Neural progenitor cell (in vitro differentiated cells): ENCODE measurements around the gene PACRG. TPM values are rescaled to one million over a fixed set of nuclear protein-coding genes. Genes with fewer than 3 reads are reported as not detected.

ENCODE experiments used
- DNase-seq: peaks from one replicate; pipeline ENCODE4 v3.0.0-alpha.2; 2016; ENCODE audit warnings: low spot score
- H2AFZ ChIP-seq: fragments of 200-600 bp; sonication (generic); replicated peaks from 2 replicates; pipeline ENCODE4 v1.6.1; 2016; ENCODE audit warnings: antibody characterized with exemption
- H3F3A ChIP-seq: fragments of 200-600 bp; sonication (generic); 2 replicates; pipeline ENCODE4 v1.6.1; 2016; ENCODE audit warnings: antibody characterized with exemption, low read depth
- H3K27ac ChIP-seq: fragments of 200-600 bp; sonication (generic); 2 replicates; pipeline ENCODE4 v1.5.1; 2016; ENCODE audit warnings: mild to moderate bottlenecking
- H3K27me3 ChIP-seq: fragments of 200-600 bp; sonication (generic); 2 replicates; pipeline ENCODE4 v1.6.1; 2016; ENCODE audit warnings: mild to moderate bottlenecking, moderate library complexity
- H3K36me3 ChIP-seq: fragments of 200-600 bp; sonication (generic); 2 replicates; pipeline ENCODE4 v1.5.1; 2016
- H3K4me1 ChIP-seq: fragments of 200-600 bp; sonication (generic); 2 replicates; pipeline ENCODE4 v1.6.1; 2016; ENCODE audit warnings: mixed run types
- H3K4me2 ChIP-seq: fragments of 200-600 bp; sonication (generic); 2 replicates; pipeline ENCODE4 v1.6.1; 2016
- H3K4me3 ChIP-seq: fragments of 200-600 bp; sonication (generic); 2 replicates; pipeline ENCODE4 v1.5.1; 2016
- H3K79me2 ChIP-seq: fragments of 200-600 bp; sonication (generic); 2 replicates; pipeline ENCODE4 v1.6.1; 2016; ENCODE audit warnings: low read depth
- H3K9ac ChIP-seq: fragments of 200-600 bp; sonication (generic); 2 replicates; pipeline ENCODE4 v1.6.1; 2016
- H3K9me3 ChIP-seq: fragments of 200-600 bp; sonication (generic); 2 replicates; pipeline ENCODE4 v1.5.1; 2016; ENCODE audit warnings: low read depth
- H4K20me1 ChIP-seq: fragments of 200-600 bp; sonication (generic); 2 replicates; pipeline ENCODE4 v1.6.1; 2016; ENCODE audit warnings: low read depth
- H3K27ac Mint-ChIP-seq: 3 replicates; pipeline ENCODE4 v1.8.0; 2021; ENCODE audit warnings: mixed read lengths
- H3K27me3 Mint-ChIP-seq: 2 replicates; pipeline ENCODE4 v1.8.0; 2022; ENCODE audit warnings: low read depth, mild to moderate bottlenecking, inconsistent platforms, moderate library complexity, mixed read lengths; ENCODE audit not compliant: insufficient read depth
- H3K36me3 Mint-ChIP-seq: 3 replicates; pipeline ENCODE4 v1.8.0; 2021; ENCODE audit warnings: mixed read lengths
- H3K4me1 Mint-ChIP-seq: 3 replicates; pipeline ENCODE4 v1.8.0; 2021; ENCODE audit warnings: mixed read lengths
- H3K4me3 Mint-ChIP-seq: 3 replicates; pipeline ENCODE4 v1.8.0; 2021; ENCODE audit warnings: mild to moderate bottlenecking, moderate library complexity, mixed read lengths
- H3K9me3 Mint-ChIP-seq: 3 replicates; pipeline ENCODE4 v1.8.0; 2020; ENCODE audit warnings: mixed read lengths
- CTCF ChIP-seq: fragments of 200-600 bp; sonication (generic); IDR thresholded peaks from 2 replicates; pipeline ENCODE4 v1.5.1; 2017; ENCODE audit warnings: antibody characterized with exemption, mild to moderate bottlenecking
- EZH2 ChIP-seq: fragments of 200-600 bp; sonication (generic); IDR thresholded peaks from 2 replicates; pipeline ENCODE4 v1.6.1; 2017; ENCODE audit warnings: antibody characterized with exemption, mild to moderate bottlenecking, moderate library complexity
- EZH2phosphoT487 ChIP-seq: fragments of 200-600 bp; sonication (generic); IDR thresholded peaks from 2 replicates; pipeline ENCODE4 v1.6.1; 2017; ENCODE audit warnings: antibody characterized with exemption
- total RNA-seq: library from RNA; depleted of rRNA; stranded (reverse); fragments of >200 nt; gene quantifications from 2 replicates; pipeline ENCODE4 v1.2.3, GENCODE V29; 2015; ENCODE audit warnings: low replicate concordance

Gene PACRG
- total RNA-seq, 1 donor from 2014 or later: 0.30 TPM

DNA sequence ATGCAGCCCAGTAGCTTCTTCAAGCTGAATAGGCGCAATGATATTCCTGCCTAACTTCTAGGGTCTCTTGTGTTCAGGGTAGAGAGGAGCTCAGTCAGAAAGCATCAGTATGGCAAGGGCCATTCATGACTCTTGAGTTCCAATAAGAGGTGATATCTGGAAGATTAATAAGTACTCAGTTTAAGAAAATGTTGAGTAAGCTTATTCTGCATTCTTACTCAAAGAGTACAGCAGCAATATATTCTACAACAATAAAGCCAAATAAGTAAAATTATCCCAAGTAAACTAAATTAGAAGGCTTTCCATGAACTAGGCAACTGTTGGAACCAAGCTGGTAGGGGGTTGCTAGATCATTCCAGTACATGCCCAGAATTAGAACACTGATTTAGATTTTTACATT, 303.2 kb downstream of the PACRG start:
- peaks cover 20% of the 10 kb centered on the region for H3K9me3 Mint-ChIP-seq
- no peak overlapping the region for H3K4me3 ChIP-seq
- DNase-seq: no peak
- no peaks in the 10 kb centered on the region for H3K27me3 ChIP-seq
- no peak overlapping the region for H2AFZ ChIP-seq
- no peaks in the 10 kb centered on the region for H3F3A ChIP-seq
- H3K4me1 Mint-ChIP-seq: no peaks in the 10 kb centered on the region
- peaks cover 14% of the 10 kb centered on the region for H3K9me3 ChIP-seq
- H3K4me1 ChIP-seq: no peaks in the 10 kb centered on the region
- H3K36me3 ChIP-seq: no peaks in the 10 kb centered on the region
- no peak overlapping the region for H3K4me2 ChIP-seq
- no peak overlapping the region for H3K4me3 Mint-ChIP-seq
- H3K27ac Mint-ChIP-seq: no peak overlapping the region
- no peaks in the 10 kb centered on the region for H4K20me1 ChIP-seq
- TF ChIP-seq CTCF (no peak), EZH2 (no peak), EZH2phosphoT487 (no peak)
- no peaks in the 10 kb centered on the region for H3K79me2 ChIP-seq
- no peak overlapping the region for H3K27ac ChIP-seq
- peaks cover 2% of the 10 kb centered on the region for H3K27me3 Mint-ChIP-seq
- no peak overlapping the region for H3K9ac ChIP-seq
- no peaks in the 10 kb centered on the region for H3K36me3 Mint-ChIP-seq

GRCh38 chr6:163031931-163032330, 304.2 kb downstream of the PACRG start:
- H3K27me3 Mint-ChIP-seq: peaks cover 2% of the 10 kb centered on the region
- H3K9me3 ChIP-seq: peaks cover 14% of the 10 kb centered on the region
- H2AFZ ChIP-seq: no peak overlapping the region
- H3K9ac ChIP-seq: no peak overlapping the region
- H3K4me3 ChIP-seq: no peak overlapping the region
- H4K20me1 ChIP-seq: no peaks in the 10 kb centered on the region
- H3K36me3 ChIP-seq: no peaks in the 10 kb centered on the region
- H3K27me3 ChIP-seq: no peaks in the 10 kb centered on the region
- no peak overlapping the region for H3K27ac ChIP-seq
- H3F3A ChIP-seq: no peaks in the 10 kb centered on the region
- no peaks in the 10 kb centered on the region for H3K4me1 Mint-ChIP-seq
- no peaks in the 10 kb centered on the region for H3K79me2 ChIP-seq
- H3K27ac Mint-ChIP-seq: no peak overlapping the region
- no peaks in the 10 kb centered on the region for H3K36me3 Mint-ChIP-seq
- no peaks in the 10 kb centered on the region for H3K4me1 ChIP-seq
- no peak overlapping the region for H3K4me3 Mint-ChIP-seq
- H3K9me3 Mint-ChIP-seq: peaks cover 23% of the 10 kb centered on the region
- H3K4me2 ChIP-seq: no peak overlapping the region
- TF ChIP-seq EZH2phosphoT487 (no peak), EZH2 (no peak), CTCF (no peak)
- no peak for DNase-seq

DNA sequence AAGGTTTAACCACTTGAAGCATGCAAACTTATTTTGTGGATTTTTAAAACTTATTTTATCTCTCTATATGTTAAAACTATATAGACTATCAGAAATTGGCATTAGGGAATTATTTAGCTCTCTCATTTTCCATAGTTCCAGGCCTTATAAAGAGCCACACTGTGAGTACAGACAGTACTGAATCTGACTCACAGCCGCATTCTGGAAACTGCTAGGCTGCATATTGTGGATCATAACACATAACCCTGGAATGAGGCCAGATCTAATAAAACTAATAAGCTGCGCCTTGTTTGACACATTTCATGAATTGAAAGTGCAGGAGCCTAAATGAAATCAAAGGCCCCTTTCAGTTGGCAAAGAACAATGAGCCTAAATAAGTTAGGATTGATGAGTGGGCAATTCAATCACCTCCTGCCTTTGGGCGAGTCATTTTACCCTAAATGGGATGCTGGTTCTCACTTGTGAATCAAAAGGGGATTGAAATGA, 308.4 kb downstream of the PACRG start:
- H3K9ac ChIP-seq: no peak overlapping the region
- H2AFZ ChIP-seq: no peak overlapping the region
- no peaks in the 10 kb centered on the region for H3K4me1 Mint-ChIP-seq
- DNase-seq: no peak
- H3K4me1 ChIP-seq: no peaks in the 10 kb centered on the region
- peaks cover 2% of the 10 kb centered on the region for H3K27me3 Mint-ChIP-seq
- no peak overlapping the region for H3K4me2 ChIP-seq
- no peak overlapping the region for H3K27ac Mint-ChIP-seq
- H3K4me3 ChIP-seq: no peak overlapping the region
- no peaks in the 10 kb centered on the region for H3K36me3 ChIP-seq
- no peak overlapping the region for H3K4me3 Mint-ChIP-seq
- no peaks in the 10 kb centered on the region for H3K36me3 Mint-ChIP-seq
- no peaks in the 10 kb centered on the region for H3F3A ChIP-seq
- H3K9me3 Mint-ChIP-seq: peaks cover 26% of the 10 kb centered on the region
- H3K9me3 ChIP-seq: peaks cover 14% of the 10 kb centered on the region
- no peaks in the 10 kb centered on the region for H3K79me2 ChIP-seq
- TF ChIP-seq EZH2: no peak
- no peak for TF ChIP-seq CTCF
- TF ChIP-seq EZH2phosphoT487: no peak
- H4K20me1 ChIP-seq: no peaks in the 10 kb centered on the region
- H3K27ac ChIP-seq: no peak overlapping the region
- no peaks in the 10 kb centered on the region for H3K27me3 ChIP-seq
